ENCODE results near the gene HAGH.

HAGH gene

DNA sequence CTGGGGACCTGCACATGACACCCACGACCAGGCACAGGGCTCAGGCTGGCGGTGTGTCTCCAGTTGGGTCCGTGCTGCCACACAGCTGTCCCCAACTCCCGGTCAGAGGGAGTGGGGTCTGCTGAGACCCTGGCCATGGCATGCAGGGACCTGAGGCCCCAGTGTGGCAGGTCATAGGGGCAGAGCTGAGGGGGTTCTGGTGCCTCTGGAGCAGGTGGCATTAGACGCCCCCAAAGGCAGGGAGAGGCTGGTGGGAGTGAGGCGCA, 39.6 kb downstream of the HAGH start:
- DNase-seq (ENCODE audit: low read depth in 2 of 2), result no peak

DNA sequence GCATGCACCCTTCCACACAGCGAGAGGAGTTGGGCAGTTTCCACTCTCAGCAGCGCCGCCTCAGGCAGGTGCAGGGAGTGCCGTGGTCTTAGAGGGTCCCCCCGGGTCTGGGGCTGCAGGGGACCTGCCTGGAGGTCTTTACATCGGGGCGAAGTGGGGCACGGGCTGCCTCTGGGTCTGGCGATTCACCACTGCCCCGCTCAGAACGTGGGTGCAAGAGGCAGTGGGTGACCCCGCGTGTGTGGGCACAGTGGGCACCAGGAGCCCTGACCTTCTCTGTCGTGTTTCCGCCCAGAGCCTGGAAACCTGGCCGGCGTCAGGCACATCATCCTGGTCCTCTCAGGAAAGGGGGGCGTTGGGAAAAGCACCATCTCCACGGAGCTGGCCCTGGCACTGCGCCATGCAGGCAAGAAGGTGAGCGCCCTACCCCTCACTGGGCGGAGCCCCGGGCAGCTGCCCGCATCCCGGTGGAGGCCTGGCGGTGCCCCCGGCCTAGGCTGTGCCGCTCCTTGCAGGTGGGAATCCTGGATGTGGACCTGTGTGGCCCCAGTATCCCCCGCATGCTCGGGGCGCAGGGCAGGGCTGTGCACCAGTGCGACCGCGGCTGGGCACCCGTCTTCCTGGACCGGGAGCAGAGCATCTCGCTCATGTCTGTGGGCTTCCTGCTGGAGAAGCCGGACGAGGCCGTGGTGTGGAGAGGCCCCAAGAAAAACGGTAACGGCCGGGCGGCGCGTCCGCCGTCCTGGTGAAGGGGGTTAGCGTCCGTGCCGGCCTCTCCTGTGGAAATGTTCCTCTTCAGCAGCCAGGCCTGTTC, 40.2 kb downstream of the HAGH start:
- no peak for DNase-seq (ENCODE audit: low read depth in 2 of 2)

GRCh38 chr16:1785846-1786170, 40.8 kb downstream of the HAGH start:
- DNase-seq (ENCODE audit: low read depth in 2 of 2), result no peak

DNA sequence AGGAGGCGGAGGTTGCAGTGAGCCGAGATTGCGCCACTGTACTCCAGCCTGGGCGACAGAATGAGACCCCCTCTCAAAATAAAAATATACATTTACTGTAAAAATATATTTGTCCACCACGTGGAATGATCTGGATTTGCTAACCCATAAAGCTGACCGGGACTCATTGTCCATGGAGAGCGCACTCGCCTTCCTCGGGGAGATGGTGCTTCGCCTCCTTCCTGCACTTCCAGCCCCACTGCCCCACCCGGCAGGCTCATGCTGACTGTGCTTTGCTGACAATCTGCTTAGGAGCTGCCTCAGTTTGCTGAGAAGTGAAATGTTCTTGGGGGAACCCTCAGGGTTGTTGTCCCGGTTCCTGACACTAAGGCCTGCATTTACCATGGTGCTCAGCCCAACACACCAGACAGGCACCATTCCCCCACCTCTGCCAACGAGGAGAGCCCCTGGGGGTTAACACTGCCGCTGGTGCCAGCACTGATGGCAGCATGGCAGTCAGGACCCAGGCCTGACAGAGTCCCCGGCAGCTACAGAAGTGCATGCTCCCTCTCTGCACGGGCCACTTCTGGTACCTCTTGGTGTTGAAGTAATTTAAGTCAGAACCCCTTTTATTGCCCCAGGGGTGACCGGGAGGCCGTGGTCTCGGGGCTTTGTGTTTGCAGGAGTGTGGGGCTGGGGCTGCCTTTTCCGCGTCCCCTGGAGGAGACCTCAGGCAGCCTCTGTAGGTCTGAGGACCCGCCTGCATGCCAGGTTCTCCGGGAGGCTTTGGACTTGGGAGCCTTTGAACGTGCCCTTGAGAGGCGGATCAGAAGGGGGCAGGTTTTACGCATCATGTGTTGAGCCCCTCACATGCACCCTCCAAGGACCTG, 41.4 kb downstream of the HAGH start:
- DNase-seq (ENCODE audit: low read depth in 2 of 2), result no peak

GRCh38 chr16:1782408-1783264, 44.0 kb downstream of the HAGH start, which contains the start of the genes NUBP2 and SPSB3:
Gene NUBP2 (plus strand): TSS chr16:1782960. CDS start chr16:1783021, 61 bp downstream.
Gene SPSB3 (minus strand): TSS chr16:1782571. CDS start chr16:1781483, 1,088 bp downstream.
- DNase-seq (ENCODE audit: low read depth in 2 of 2), result peak; percentile 100

DNA sequence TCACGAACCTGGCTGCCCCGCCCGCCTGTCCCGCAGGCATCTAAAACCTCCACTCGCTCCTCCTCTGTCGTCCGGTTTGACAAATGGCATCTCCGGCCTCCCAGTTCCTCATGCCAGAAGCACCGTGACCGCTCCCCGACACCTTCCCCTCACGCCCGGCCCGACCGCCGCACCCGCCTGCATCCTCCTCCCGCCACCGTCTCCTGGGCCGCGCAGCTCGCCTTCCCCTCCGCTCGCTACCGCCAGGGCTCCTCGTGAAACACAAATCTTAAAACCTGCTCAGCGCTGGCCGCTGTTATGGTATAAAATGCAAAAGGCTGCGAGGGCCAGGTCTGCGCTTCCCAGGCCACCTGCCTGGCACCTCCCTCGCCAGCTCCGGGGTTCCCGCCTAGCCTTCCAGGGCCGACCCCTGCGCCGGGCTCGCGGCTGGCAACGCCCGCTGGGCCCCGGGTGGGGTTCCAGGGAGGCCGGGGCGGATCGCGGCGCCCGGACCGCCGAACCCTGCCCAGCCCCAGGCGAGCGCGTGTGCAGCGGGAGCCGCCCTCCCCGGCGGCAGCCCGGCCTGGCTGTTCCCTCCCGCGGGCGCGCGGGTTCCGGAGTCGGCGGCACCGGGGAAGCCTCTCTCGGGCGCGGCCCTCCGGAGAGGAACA, 44.7 kb downstream of the HAGH start:
- DNase-seq (ENCODE audit: low read depth in 2 of 2), result no peak

GRCh38 chr16:1781254-1781653, 45.4 kb downstream of the HAGH start:
- no peak for DNase-seq (ENCODE audit: low read depth in 2 of 2)

DNA sequence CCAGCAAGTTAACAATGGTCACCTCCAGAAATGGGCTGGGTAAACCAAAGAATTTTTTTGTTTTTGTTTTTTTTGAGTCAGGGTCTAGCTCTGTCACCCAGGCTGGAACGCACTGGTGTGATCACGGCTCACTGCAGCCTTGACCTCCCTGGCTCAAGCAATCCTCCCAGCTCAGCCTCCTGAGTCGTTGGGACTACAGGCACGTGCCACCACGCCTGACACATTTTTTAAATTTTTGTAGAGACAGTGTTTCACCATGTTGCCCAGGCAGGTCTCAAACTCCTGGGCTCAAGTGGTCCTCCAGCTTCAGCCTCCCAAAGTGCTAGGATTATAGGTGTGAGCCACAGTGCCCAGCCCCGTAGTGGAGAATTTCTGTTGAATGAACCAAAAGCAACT, 46.0 kb downstream of the HAGH start:
- no peak for DNase-seq (ENCODE audit: low read depth in 2 of 2)

- no peak for DNase-seq (ENCODE audit: low read depth in 2 of 2)
Observed at GRCh38 chr16:1779741-1780676, 46.6 kb downstream of the HAGH start.

DNA sequence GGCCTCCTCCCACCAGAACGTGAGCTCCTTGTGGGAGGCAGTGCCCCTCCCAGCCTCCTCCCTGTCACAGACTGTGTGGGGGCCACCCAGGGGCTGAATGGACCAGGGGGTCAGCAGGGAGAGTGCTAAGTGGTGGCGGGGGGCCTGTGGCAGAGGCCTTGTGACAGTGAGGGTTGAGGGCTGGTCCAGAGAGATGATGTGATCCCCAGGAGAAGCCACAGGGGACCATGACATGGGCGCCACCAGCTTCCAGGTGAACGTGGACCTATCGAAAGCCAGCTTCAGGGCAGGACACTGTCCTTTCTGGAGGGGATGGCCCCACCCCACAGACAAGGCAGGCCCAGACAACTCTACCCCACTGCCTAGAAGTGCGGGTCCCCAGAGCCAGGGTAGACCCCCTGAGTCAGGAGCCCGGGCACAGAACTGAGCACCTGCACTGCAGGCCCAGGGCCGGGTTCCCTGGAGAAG, 47.4 kb downstream of the HAGH start:
- no peak for DNase-seq (ENCODE audit: low read depth in 2 of 2)

DNA sequence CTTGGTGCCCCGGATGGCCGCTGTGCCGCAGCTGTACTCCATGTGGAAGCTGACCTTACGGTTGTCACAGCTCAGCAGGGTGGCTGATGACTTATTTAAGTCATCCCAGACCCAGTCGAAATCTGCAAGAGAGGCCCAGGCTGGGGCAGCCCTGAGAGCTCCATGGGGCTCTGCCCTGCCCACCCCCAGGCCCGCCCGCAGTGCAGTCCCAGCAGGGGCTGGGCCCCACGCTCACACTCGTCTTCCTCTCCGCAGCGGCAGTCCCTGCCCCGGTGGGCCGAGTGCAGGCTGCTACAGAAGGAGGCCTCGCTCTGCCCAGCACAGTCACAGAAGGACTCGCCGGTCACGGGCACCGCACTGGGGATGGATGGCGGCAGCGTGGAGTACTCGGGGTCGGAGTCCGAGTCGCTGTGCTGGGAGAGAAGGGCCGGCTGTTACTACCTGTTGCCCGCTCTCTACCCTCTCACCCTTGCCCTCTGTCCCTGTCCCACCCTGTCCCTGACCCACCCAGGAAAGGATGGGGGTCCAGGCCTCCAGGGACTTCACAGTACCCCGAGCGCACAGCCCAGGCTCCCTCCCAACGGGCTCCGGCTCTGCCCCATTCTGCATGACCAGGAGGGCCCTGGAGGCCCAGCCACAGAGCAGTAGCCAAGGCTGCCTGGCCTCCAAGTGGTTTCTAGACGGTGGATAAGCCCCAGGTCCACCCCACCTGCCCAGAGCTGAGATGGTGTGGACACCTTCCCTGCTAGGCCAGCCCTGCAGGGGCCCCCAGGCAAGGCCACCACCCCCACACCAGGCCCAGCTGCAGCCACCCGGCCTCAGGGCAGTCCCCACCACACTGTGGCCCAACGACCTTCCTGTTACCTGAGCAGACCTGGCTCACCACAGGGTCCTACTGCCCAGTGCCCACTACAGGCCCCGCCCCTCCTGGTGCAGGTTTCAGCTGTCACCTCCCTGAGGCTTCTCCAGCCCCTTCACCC, 48.1 kb downstream of the HAGH start:
- no peak for DNase-seq (ENCODE audit: low read depth in 2 of 2)

GRCh38 chr16:1777375-1778199, 49.0 kb downstream of the HAGH start:
- DNase-seq (ENCODE audit: low read depth in 2 of 2), result no peak

DNA sequence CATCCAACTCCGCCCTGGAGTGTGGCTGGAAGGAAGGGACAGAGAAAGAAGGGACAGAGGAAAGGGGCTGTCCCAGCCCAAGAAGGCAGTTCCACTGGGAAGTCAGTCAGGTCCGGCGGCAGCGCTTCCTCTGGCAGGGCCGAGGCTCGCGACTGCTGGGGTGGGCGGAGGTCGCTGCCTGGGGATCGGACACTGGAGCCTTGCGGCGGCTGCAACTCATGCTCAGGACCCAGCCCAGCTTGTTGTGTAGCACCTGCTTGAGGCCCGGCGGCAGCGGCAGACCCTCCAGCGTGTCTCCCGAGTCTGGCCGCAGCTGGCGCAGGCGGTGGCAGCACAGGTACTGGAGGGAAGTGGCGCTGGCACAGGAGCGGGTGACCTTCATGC, 49.6 kb downstream of the HAGH start:
- no peak for DNase-seq (ENCODE audit: low read depth in 2 of 2)

DNA sequence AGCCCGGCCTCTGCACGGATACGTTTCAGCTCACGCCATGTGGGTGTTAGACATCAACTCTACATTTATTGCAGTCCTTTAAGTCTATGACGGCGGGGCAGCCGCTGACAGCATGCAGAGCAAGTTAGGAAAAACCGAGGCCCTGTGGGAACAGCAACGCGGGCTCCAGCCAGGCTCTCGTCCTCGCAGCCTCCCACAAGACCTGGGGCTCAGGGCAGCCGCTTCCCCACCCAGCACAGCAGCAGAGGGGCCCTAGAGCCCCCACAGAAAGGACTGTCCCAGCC, 50.0 kb downstream of the HAGH start:
- DNase-seq (ENCODE audit: low read depth in 2 of 2), result no peak

- no peak for DNase-seq (ENCODE audit: low read depth in 2 of 2)
Observed at GRCh38 chr16:1775846-1776671, 50.6 kb downstream of the HAGH start.

- no peak for DNase-seq (ENCODE audit: low read depth in 2 of 2)
Observed at GRCh38 chr16:1775006-1775845, 51.4 kb downstream of the HAGH start.

- no peak for DNase-seq (ENCODE audit: low read depth in 2 of 2)
Observed at GRCh38 chr16:1774448-1774780, 52.2 kb downstream of the HAGH start.

All from fibroblast of skin of left biceps (primary cell).